ENCODE results near the gene SV2A.
"Not testable (repeated sequence)": the region's sequence is repeated elsewhere in the genome, so short reads cannot be mapped to it uniquely, and the experiment has no call there.

The SV2A gene

GRCh38 chr1:149887196-149887455, 30.5 kb downstream of the SV2A start:
- DNase-seq = not testable (repeated sequence)

- DNase-seq = peak; percentile 26 to 98 (median 84)
Measured at GRCh38 chr1:149886396-149887195, 31.0 kb downstream of the SV2A start.

GRCh38 chr1:149886121-149886395, 31.6 kb downstream of the SV2A start:
- peak in 4 of 51 donors; percentile 32 to 58 (median 42) for DNase-seq

- peak; percentile 12 to 88 (median 67) for DNase-seq
Measured at GRCh38 chr1:149885339-149886120, 32.1 kb downstream of the SV2A start.

GRCh38 chr1:149884433-149885338, 33.0 kb downstream of the SV2A start:
- DNase-seq = peak in 1 of 51 donors; percentile 20

GRCh38 chr1:149883598-149884247, 33.9 kb downstream of the SV2A start:
- no peak for DNase-seq

GRCh38 chr1:149881876-149882275, 35.8 kb downstream of the SV2A start:
- no peak for DNase-seq

GRCh38 chr1:149879556-149879955, 38.1 kb downstream of the SV2A start:
- DNase-seq = no peak

GRCh38 chr1:149877211-149877946, 40.3 kb downstream of the SV2A start:
- no peak for DNase-seq

GRCh38 chr1:149873060-149873459, 44.6 kb downstream of the SV2A start:
- DNase-seq = not testable (repeated sequence)

- not testable (repeated sequence) for DNase-seq
Measured at GRCh38 chr1:149866887-149867286, 50.8 kb downstream of the SV2A start.

- DNase-seq = not testable (repeated sequence)
Measured at GRCh38 chr1:149861497-149862054, 56.1 kb downstream of the SV2A start.

- not testable (repeated sequence) for DNase-seq
Measured at GRCh38 chr1:149860684-149861496, 56.8 kb downstream of the SV2A start.

GRCh38 chr1:149860271-149860670, 57.4 kb downstream of the SV2A start:
- DNase-seq = not testable (repeated sequence)

Measured in hypothalamus (tissue), 51 donors.